Spleen (tissue), 7 donors: Measurements from ENCODE around the gene DPYSL3.

ENCODE experiments used
- POLR2A ChIP-seq, 3 donors: fragments of 450-650 bp; IDR thresholded peaks; one replicate each; pipeline ENCODE4 v1.5.1; 2017; ENCODE audit warnings: antibody characterized with exemption in 3 of 3, mild to moderate bottlenecking in 1 of 3
- POLR2AphosphoS5 ChIP-seq, 3 donors: sonication (generic); formaldehyde crosslinking; IDR thresholded peaks; one replicate each; pipeline ENCODE4 v1.5.1; 2017; ENCODE audit warnings: antibody characterized with exemption in 3 of 3
- TF ChIP-seq, protein P1 (sequence below), 11 experiments: fragments of 200-600 bp in 7 of 11; fragments of 450-650 bp in 4 of 11; sonication (generic) in 4 of 11; IDR thresholded peaks in 8 of 11; conservative IDR thresholded peaks in 3 of 11; 1 replicate in 7 of 11; 2 replicates in 4 of 11; pipeline versions ENCODE4 v1.4.0 to v1.8.0; 2016 to 2021; ENCODE audit warnings: antibody characterized with exemption in 11 of 11, inconsistent platforms in 4 of 11, mild to moderate bottlenecking in 1 of 11
- donor health status: DM: no; HTN: no; CAD: no; lungs with moderate emphysema.
- donor health status: DM: no; HTN: no; CAD: no.
- donor health status: DM: no; HTN: no; CAD: no.

DNA sequence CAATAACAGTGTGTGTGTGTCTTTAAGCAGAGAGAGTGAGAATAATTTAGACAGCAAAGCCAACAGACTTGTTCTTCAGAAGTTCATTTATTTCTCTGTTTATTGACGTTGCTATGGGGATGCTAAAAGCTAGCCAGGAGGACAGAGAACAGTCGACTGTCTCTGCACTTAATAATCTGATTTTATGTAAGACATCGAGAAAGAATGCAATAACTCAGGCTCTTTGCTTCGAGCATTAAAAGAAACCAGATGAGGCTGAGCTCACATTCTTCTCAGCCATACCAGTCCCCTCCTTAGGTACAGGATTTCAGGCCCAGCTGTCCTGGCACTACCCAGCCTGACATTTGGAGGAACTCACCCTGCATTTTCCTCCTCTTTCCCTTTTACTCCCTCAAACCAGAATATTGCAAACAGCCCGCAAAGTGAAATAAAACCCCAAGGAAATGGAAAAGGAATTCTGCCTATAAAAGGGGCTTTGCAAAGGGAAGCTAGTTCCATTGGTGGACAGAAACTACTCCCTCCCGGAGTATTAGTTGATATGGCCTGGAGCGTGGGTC is 44.5 kb upstream of the DPYSL3 start:
- TF ChIP-seq POLR2AphosphoS5 (IDR thresholded peaks at IDR 0.05): no peak
- TF ChIP-seq, protein P1, sequence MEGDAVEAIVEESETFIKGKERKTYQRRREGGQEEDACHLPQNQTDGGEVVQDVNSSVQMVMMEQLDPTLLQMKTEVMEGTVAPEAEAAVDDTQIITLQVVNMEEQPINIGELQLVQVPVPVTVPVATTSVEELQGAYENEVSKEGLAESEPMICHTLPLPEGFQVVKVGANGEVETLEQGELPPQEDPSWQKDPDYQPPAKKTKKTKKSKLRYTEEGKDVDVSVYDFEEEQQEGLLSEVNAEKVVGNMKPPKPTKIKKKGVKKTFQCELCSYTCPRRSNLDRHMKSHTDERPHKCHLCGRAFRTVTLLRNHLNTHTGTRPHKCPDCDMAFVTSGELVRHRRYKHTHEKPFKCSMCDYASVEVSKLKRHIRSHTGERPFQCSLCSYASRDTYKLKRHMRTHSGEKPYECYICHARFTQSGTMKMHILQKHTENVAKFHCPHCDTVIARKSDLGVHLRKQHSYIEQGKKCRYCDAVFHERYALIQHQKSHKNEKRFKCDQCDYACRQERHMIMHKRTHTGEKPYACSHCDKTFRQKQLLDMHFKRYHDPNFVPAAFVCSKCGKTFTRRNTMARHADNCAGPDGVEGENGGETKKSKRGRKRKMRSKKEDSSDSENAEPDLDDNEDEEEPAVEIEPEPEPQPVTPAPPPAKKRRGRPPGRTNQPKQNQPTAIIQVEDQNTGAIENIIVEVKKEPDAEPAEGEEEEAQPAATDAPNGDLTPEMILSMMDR (IDR thresholded peaks at IDR 0.05 in 8 of 11, conservative IDR thresholded peaks at IDR 0.05 in 3 of 11): no peak
- no peak for TF ChIP-seq POLR2A (IDR thresholded peaks at IDR 0.05)
